NCI-H2196 treated with DMSO at 0.1 percent for 48 hours (cell line): Measurements from ENCODE around the gene FAM171A1.
"Not testable (repeated sequence)": the region's sequence is repeated elsewhere in the genome, so short reads cannot be mapped to it uniquely, and the experiment has no call there.

ENCODE experiments used
- DNase-seq: peaks from one replicate; lab custom pipeline; 2025; ENCODE audit not compliant: unreplicated experiment; lab: John Stamatoyannopoulos, UW

The FAM171A1 gene

GRCh38 chr10:15214237-15214636 is 156.9 kb downstream of the FAM171A1 start:
- DNase-seq: no peak

DNA sequence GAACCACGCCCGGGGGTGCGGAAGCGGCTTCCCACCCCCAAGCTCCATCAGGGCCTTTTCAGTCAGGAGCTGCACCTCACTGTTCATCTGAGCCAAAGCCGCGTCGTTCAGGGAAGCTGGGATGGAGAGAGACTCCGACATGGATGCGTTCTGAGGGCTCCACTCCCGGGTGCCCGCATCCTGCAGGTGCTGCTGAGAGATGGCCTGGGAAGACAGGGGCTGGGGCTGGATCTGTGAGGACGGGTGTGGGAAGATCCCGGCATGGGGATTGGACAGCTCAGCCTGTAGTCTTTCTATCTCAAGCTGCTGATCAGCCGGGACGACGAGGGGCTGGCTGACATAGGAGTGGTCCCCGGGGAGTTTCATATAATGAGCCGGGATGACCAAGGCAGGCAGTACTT is 157.6 kb downstream of the FAM171A1 start:
- DNase-seq: no peak

GRCh38 chr10:15211464-15211979 is 159.6 kb downstream of the FAM171A1 start:
- no peak for DNase-seq

DNA sequence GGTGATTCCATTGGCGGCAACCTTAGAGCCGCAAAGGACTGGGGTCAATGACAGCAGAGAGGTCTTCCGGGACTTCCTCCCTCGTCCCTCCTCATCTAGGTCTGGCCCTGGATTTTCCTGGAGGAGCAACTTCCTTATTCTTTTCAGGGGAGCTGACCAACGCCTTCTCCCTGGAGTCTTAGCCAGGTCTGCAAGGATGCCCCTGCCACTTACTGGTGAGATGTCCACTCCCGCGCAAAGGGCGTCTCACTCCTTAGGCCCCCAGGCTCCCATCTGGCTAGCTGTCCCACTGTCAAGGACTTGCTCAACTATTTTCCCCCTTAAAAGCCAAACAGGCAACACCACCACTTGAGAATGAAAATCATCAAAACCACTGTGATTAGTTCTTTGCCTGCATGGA is 160.6 kb downstream of the FAM171A1 start:
- DNase-seq: no peak

DNA sequence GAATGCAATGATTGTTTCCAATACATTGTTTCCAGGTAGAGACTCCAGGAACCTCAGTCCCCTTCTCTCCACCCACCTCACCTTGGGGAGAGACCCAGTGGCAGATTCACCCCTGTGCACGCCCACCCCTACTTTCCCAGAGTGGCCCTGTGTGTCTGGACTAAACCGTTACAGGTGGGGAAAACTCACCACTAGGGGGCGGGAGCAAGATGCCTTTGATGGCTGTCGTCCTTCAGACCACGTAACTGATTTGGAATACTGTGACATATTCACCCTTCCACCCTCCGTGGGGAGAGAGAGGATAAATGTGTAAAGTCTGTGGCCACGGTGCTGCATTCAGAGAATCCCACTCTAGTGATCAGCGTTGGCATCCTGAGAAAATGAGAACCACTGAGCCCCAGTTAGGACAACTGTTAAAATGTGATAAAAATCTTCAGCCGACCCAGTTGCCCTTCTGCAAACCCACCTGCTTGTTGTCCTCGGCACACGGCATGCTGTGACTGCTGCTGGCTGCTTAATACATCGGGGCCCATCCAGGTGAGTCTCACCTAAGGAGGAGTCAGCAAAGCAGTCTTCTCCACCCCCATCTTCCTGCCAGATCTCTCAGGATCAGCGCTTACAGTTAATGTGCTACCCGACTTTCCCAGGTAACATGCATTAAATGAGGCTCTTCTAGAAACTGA is 161.1 kb downstream of the FAM171A1 start:
- DNase-seq: peak; percentile 3

DNA sequence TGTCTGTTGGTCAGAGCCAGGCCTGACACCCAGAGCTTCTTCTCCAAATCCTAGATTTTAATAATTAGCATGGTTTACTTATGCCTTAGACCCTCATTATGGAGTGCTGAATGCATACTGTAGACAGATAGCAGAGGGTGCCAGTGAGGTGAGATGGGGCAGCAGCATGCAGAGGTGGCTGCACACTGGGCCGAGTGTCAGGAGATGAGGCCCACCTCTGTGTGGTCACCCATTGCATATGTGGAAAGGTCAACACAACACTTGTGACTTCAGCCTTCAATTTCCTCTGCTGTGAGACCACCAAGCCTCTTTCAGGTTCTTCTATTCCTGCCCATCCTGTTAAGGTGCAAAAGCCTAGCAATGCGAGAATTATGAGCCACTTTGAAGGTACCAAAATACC is 162.9 kb downstream of the FAM171A1 start:
- DNase-seq: no peak

- DNase-seq: not testable (repeated sequence)
Measured at GRCh38 chr10:15207410-15207809, 163.7 kb downstream of the FAM171A1 start.

DNA sequence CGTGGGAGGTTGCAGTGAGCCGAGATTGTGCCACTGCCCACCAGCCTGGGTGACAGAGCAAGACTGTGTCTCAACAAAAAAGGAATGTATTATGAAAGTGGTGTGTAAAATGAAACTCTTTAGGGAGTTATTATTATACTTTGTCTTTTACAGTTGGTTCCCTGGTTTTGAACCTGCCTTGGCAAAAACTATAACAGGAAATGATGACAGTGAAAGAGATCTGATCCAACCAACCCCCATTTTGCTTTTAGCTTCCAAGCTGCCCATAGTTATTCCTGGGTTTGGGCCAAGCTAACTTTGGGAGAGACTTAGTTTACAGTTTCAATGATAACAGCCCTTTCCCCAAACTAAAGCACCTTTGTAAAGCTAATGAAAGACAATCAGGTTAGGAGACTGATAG is 168.4 kb downstream of the FAM171A1 start:
- DNase-seq: no peak

DNA sequence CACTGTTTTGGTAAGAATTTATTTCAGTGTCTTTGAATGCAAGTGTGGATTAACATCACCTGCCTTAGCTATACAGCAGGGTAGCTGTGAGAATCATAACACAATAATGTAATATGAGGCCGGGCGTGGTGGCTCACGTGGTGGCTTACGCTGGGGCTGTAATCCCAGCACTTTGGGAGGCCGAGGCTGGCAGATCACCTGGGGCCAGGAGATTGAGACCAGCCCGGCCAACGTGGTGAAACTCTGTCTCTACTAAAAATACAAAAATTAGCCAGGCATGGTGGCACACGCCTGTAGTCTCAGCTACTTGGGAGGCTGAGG is 168.8 kb downstream of the FAM171A1 start:
- DNase-seq: not testable (repeated sequence)

DNA sequence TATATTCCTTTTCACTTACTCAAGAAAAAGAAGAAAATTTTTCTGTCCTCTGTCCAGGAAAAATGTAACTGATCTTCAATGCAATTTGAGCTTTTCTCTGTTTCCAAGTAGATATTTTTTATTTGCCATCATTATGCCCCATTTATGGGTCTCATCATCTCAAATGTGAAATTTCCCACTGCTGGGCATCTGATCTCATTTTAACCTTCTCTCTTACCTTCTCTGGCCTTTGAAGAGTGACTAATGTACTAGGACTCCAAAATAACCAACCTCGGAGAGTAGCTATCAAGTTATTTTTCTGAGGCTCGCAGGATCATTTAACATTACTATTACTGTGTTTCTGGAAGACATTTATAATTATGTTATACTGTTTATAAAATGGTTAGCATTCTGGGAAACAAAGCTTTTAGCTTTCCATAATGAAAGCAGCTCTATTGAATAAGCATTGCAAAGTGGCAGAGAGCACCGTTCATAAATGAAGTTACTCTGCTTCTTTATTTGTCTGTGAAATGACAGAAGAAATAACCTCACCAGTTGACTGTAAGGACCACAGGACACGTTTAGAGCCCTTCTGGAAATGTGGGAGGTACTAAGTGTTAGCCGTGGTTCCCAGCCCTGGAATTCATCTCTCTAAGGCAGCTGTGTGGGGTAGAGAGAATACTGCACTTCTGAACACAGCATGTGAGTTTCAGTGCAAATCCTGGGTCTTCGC is 169.3 kb downstream of the FAM171A1 start:
- no peak for DNase-seq

- DNase-seq: no peak
Measured at GRCh38 chr10:15200626-15201025, 170.5 kb downstream of the FAM171A1 start.

DNA sequence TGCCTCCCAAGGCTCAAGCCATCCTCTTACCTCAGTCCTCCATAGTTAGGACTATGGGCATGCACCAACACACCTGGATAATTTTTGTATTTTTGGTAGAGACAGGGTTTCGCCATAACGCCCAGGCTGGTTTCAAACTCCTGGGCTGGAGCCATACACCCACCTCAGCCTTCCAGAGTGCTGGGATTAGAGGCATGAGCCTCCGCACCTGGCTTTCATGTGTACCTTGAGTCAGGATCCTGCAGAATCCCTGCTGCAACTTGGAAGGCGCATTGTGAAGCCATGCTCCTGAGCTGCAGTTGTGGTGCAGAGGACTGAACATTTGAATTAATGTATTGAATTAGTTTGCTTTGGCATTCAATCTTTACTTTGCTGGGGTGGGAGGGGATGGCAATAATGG is 173.2 kb downstream of the FAM171A1 start:
- DNase-seq: no peak

- no peak for DNase-seq
Measured at GRCh38 chr10:15197276-15197675, 173.8 kb downstream of the FAM171A1 start.

DNA sequence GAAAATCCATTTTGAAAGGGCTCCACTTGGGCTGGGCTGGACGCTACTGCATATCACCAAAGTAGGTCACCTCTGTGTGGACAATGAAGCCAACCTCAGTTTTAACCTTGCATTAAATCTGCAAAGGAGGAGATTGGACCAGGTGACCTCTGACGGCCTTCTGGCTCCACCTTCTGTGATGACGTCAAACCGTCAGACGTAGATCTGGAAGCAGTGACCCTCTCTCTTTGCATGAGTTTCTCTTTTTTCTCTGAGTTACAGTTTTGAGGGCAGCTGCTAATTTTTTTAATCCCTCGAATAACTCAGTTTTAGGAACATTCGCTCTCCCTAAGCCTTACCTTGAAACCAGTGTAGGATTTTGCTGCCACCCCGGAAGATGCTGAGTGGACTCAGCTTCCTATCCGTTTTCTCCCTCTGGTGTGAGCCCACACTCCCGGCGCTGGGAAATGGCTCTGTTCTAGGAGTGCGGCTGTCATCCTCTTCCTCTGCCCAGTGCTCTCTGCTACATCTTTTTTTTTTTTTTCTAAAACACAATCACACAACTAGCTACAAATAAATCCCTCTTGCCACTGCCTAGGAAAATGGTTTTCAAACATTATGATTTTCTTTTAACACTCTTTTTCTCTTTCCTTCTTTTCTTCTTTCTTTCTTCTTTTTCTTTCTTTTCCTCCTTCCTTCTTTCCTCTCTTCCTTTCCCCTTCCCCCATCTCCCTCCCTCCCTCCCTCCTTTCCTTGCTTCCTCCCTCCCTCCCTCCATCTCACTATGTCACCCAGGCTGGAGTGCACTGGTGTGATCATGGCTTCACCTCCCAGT is 174.9 kb downstream of the FAM171A1 start:
- DNase-seq: no peak

DNA sequence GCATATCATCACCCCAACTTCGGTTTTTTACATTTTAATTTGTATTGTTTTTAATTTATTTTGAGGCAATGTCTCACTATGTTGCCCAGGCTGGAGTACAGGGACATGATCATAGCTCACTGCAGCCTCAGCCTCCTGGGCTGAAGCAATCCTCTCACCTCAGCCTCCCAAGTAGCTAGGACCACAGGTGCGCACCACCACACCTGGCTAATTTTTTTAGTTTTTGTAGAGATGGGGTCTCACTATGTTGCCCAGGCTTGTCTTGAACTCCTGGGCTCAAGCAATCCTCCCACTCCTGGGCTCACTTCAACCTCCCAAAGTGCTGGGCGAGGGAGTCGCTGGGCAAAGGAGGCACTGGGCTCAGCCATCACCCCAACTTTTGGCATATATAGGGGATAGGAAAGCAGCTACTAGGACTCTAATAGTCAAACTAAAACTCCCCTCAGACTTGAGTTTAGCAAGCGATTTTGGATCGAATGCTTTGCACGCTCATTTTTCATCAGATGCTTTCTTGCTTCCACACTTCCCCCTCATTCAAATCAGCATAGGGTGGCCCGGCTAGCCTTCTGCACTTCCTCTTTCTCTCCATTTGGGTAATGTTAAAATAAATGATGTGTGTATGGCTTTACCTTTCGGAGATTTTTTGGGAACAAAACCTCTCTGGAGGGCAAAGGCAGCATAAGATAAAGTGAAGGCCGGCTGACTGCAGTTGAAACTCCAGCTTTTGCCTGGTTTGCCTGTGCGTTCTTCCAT is 181.8 kb downstream of the FAM171A1 start:
- no peak for DNase-seq

DNA sequence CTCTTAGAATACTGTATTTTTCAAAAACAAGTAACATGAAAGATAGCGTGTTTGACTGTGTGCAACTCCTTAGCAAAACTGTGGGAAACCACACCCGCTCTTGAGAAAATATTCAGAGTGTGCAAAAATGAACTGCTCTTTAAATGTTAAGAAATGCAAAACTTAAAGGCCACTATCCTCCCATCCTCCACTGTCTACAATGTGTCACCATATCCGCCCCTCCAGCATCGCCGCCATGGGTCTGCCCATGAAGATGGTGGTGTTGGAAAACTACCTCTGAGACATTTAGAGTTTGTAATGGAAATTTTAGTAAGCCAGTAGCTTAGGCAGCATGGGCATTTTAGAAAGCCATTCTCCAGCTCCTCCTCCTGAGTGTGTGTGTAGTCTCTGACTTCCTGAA is 182.5 kb downstream of the FAM171A1 start:
- DNase-seq: no peak

DNA sequence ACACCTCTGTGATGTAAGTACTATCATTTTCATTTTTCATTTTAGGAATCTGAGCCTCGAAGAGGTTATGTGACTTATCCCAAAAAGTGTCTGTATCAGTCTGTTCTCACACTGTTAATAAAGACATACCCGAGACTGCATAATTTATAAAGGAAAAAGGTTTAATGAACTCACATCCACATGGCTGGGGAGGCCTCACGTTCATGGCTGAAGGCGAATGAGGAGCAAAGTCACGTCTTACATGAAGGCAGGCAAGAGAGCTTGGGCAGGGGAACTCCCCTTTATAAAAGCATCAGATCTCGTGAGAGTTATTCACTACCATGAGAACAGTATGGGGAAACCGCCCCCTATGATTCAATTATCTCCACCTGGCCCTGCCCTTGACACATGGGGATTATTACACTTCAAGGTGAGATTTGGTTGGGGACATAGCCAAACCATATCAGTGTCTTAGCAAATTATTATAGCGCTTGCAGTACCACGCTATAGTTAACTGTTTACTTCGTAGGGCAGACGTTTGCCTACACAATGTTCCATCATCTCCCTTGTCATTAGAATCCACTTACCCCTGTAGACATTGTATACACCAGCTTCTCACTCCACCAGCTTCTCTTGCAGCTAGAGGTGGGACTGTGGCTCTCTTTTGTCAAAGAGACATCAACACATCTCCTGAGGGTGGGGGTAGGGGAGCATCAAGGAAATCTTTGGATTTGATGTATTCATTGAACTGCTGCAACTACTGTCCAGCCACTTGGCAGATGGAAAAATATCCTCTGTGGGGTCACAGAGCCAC is 187.2 kb downstream of the FAM171A1 start:
- DNase-seq: no peak

DNA sequence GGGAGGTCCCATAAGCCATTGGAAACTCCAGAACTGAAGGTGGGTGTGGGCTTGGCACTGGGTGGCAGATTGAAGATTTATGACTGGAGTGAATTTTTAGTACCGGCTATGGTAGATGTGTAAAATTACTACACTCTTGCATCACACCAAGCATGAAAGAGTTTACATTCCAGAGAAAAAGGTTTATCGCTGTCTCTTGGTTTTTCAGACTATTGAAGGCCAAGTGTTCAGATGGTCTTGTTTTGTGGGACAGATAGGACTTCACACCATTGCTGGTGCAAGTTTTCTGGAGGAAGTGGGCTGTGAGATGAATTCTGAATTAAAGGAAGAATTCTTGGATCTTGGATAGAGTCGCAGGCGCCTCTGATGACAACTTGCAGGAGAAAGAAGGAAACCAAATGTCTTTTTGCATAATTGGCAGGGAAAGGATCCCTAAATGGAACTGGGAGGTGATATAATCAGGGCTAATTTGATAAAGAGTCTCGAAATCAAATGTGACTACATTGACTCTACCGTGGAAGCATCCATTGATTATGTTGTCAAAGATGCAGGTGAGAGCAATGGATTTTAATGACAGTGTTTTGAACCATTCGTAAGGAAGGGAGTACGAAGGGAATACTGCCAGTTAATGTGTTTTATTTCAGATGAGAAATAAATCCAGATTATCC is 188.4 kb downstream of the FAM171A1 start:
- DNase-seq: no peak

DNA sequence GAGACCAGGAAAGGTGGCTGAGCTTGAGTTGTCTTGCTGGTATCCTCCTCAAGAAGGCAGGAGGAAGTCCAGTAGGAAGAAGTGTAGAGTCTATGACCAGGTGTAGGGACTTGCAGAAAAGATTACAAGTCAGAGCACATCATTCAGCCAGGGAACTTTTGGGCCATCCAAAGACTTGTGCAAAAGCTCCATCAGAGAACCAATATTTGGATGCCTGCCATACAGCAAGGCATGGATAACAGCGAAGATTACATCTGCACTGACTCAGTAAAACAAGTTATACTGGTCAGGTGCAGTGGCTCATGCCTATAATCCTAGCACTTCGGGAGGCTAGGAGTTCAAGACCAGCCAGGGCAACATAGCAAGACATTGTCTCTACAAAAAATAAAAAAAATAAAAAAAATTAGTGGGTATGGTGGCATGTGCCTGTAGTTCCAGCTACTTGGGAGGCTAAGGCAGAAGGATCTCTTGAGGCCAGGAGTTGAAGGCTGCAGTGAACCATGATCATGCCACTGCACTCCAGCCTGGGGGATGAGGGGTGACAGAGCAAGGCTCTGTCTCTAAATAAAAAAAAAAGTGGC is 189.4 kb downstream of the FAM171A1 start:
- DNase-seq: no peak
